PC-3 (cell line): Measurements from ENCODE around the gene ABCA2.

ENCODE experiments used
- EZH2 ChIP-seq: fragments of 300-600 bp; sonication (generic); IDR thresholded peaks from one replicate; pipeline ENCODE4 v1.6.1; 2017; ENCODE audit warnings: antibody characterized with exemption, mild to moderate bottlenecking, low read length; ENCODE audit not compliant: unreplicated experiment
- EZH2phosphoT487 ChIP-seq: fragments of 300-600 bp; sonication (generic); IDR thresholded peaks from 2 replicates; pipeline ENCODE4 v1.6.1; 2018; ENCODE audit warnings: mild to moderate bottlenecking, antibody characterized with exemption, low read length, borderline replicate concordance
- TF ChIP-seq, protein P1 (sequence below): fragments of 300-600 bp; sonication (generic); conservative IDR thresholded peaks from 2 replicates; pipeline ENCODE4 v1.5.1; 2017; ENCODE audit warnings: antibody characterized with exemption, low read depth, mild to moderate bottlenecking, low read length

- TF ChIP-seq, protein P1, sequence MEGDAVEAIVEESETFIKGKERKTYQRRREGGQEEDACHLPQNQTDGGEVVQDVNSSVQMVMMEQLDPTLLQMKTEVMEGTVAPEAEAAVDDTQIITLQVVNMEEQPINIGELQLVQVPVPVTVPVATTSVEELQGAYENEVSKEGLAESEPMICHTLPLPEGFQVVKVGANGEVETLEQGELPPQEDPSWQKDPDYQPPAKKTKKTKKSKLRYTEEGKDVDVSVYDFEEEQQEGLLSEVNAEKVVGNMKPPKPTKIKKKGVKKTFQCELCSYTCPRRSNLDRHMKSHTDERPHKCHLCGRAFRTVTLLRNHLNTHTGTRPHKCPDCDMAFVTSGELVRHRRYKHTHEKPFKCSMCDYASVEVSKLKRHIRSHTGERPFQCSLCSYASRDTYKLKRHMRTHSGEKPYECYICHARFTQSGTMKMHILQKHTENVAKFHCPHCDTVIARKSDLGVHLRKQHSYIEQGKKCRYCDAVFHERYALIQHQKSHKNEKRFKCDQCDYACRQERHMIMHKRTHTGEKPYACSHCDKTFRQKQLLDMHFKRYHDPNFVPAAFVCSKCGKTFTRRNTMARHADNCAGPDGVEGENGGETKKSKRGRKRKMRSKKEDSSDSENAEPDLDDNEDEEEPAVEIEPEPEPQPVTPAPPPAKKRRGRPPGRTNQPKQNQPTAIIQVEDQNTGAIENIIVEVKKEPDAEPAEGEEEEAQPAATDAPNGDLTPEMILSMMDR: no peak
- TF ChIP-seq EZH2: no peak
- no peak for TF ChIP-seq EZH2phosphoT487
Observed at GRCh38 chr9:136970361-136970760, 57.7 kb downstream of the ABCA2 start.
